CD4-positive, alpha-beta T cell treated with Interleukin-17A for 1 hour (primary cell): Measurements from ENCODE around the gene PDIA6.

ENCODE experiments used
- DNase-seq: peaks from one replicate; pipeline ENCODE4 v3.0.0-alpha.2; 2020

The PDIA6 gene

GRCh38 chr2:10760794-10761504 lies 51.6 kb downstream of the PDIA6 start:
- DNase-seq = no peak

GRCh38 chr2:10759151-10759714 lies 53.4 kb downstream of the PDIA6 start:
- DNase-seq = no peak

DNA sequence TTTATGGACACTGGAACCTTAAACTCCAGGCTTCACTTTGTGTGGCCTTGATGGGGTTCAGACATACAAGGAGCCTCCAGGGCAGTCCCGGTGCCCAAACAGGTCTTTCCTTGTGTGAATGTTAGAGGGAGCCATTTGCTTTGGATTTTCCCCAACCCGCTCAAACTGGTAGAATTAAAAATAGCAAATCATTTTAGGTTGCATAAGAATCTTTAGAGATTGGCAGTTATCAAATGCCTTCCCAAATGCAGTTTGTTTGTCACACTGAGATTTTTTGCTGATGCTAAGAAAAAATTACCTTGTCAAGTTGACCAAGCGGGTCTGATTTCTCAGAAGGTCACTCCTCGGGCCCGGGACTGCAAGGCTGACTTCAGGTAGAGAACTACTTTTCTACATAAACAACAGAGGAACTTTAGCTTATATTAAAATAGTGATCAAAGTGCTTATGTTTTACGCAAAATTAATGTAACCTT lies 54.7 kb downstream of the PDIA6 start:
- no peak for DNase-seq

GRCh38 chr2:10755621-10756020 lies 57.0 kb downstream of the PDIA6 start:
- no peak for DNase-seq

- no peak for DNase-seq
Measured at GRCh38 chr2:10753876-10754275, 58.7 kb downstream of the PDIA6 start.

- no peak for DNase-seq
Measured at GRCh38 chr2:10753156-10753555, 59.4 kb downstream of the PDIA6 start.

- no peak for DNase-seq
Measured at GRCh38 chr2:10752236-10752635, 60.3 kb downstream of the PDIA6 start.

DNA sequence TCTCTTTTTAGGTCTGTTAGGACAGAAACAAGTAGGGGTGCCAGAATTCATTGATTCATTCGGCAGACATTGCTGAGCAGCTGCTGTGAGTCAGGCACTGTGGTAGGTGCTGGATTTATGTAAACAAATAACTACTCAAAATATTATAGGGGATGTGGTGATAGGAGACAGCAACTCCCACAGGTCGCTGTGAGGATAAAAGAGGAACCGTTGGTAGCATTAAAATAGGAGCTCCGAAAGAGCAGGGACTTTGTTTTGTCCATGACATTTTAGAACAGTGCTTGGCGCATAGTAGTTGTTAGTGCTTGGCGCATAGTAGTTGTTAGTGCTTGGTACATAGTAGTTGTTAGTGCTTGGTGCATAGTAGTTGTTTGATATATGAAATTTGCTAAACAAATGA lies 62.0 kb downstream of the PDIA6 start:
- DNase-seq = no peak

DNA sequence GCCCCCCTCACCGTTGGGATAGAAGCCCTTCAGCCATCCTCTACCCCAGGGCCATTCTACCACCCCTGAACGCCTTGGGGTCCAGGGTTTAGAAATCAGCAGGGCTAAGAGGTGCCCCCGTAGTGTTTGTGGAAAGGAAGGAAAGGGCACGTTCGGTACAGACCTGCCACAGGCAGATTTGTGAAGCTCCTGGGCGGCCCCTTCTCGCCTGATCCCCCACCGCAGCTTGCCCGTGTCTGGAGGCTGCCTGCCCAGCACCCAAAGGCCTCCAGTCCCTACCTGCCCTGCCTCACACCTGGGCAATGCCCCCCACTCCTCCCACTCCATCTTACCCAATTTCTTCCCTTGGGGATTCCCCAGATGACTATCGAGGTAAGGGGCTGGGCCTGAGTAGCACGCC lies 69.9 kb downstream of the PDIA6 start:
- no peak for DNase-seq

DNA sequence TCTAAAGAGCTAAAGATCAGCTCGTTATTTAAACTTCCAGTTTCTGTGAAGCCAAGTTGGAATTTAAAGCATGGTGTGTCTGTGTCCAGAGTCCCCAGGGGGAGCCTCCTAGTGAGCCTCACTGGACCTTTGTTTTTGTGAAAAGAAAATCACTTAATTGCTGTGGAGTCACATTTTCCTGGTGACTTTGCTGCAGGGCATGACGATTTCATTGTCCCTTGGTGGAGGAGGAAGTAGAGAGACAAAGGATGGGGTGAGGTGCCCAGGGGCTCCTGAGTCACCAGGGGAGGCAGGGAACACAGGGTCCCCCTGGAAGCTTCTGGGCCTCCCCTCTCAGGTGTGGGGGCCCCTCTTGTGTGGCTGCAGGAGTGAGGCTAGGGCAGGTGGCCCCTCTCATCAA lies 71.4 kb downstream of the PDIA6 start:
- DNase-seq = no peak

DNA sequence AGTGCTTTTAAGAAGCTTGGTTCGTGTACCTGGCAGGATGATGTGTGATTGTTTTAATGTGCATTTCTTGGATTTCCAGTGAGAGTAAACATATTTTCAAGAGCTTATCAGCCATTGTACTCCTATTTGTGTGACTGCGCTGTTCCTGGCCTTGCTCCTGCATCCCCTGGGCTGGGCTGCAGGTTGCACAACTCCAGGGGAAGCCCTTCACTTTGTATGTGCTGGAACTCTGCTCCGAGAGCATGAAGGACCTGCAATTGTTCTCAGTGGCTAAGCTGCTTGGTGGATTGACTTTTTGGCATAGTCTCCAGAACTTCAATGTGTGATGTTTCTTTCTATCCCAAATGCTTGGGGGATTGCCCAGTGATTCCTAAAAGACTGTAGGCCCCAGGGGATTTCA lies 72.4 kb downstream of the PDIA6 start:
- no peak for DNase-seq

DNA sequence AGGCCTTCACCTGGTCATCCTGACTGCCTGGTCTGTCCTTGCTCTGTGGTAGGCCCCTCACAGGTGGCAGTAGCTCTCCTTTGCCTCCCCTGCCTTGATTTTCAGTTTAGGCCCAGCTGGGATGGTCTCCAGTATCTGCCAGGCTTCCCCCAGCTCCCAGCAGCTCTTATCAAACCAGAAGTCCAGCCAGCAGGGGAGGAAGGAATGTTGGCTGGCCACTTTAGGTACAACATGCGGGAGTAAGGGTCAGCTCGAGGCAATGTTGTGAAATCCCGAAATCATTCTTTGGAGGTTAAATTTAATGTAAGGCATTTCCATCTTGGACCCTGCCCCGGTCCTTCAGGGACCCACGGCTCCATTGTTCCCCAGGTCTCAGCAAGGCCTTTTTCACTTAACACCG lies 74.4 kb downstream of the PDIA6 start:
- no peak for DNase-seq

DNA sequence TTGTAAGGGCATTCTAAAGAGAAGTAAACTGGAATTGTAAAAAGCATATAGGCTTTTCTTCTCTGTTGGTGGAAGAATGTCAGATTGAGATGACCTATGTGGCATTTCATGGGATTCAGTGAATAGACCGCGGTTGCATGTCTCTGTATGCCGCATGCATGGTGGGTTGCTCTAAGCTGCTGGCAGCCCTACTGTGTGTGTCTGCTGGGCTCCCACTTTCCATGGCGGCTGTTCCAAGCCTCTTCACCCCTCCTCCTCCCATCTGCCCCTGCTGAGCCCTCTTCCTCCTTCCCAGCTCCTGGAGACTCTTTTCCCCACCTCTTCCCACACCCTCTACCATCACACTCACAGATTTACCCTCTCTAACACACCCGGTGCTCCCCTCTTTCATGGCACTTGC lies 78.6 kb downstream of the PDIA6 start:
- no peak for DNase-seq

GRCh38 chr2:10733566-10733925 lies 79.0 kb downstream of the PDIA6 start:
- no peak for DNase-seq
